SU-DHL-6 (cell line): ENCODE results near the gene TSPAN4.

Experiments
- H2AFZ ChIP-seq: fragments of 200-600 bp; sonication (generic); 2 replicates; pipeline ENCODE4 v1.6.1; 2014; ENCODE audit warnings: low read depth, mild to moderate bottlenecking, moderate library complexity, mixed read lengths, antibody characterized with exemption, low read length; ENCODE audit not compliant: severe bottlenecking
- H3F3A ChIP-seq: fragments of 200-600 bp; shearing (Covaris generic); 2 replicates; pipeline ENCODE4 v1.6.0; 2016; ENCODE audit warnings: antibody characterized with exemption, mild to moderate bottlenecking; ENCODE audit not compliant: insufficient read depth
- H3K27ac ChIP-seq: fragments of 200-600 bp; sonication (generic); 2 replicates; pipeline ENCODE4 v1.5.1; 2016; ENCODE audit warnings: low read depth, mild to moderate bottlenecking, low read length, moderate library complexity, mixed read lengths
- H3K27me3 ChIP-seq: fragments of 200-600 bp; sonication (generic), shearing (Covaris generic); 2 replicates; pipeline ENCODE4 v1.6.0; 2014; ENCODE audit warnings: mild to moderate bottlenecking, low read length
- H3K36me3 ChIP-seq: fragments of 200-600 bp; sonication (generic); 2 replicates; pipeline ENCODE4 v1.6.1; 2014; ENCODE audit warnings: mild to moderate bottlenecking, low read length, mixed read lengths
- H3K4me2 ChIP-seq: fragments of 300-600, 200-600 bp; shearing (Covaris generic), sonication (generic); 2 replicates; pipeline ENCODE4 v1.6.0; 2014; ENCODE audit warnings: low read length, low read depth, mild to moderate bottlenecking; ENCODE audit not compliant: poor library complexity, severe bottlenecking
- H3K4me3 ChIP-seq: fragments of 200-600 bp; sonication (generic); 2 replicates; pipeline ENCODE4 v1.5.1; 2014; ENCODE audit warnings: antibody characterized with exemption, low read length, mild to moderate bottlenecking, mixed read lengths; ENCODE audit not compliant: insufficient read depth, poor library complexity, severe bottlenecking
- H3K79me2 ChIP-seq: fragments of 200-600 bp; sonication (generic); 2 replicates; pipeline ENCODE4 v1.6.1; 2014; ENCODE audit warnings: mild to moderate bottlenecking, low read length, moderate library complexity; ENCODE audit not compliant: insufficient read depth
- H3K9ac ChIP-seq: fragments of 200-600 bp; sonication (generic); 2 replicates; pipeline ENCODE4 v1.7.0; 2014; ENCODE audit warnings: mild to moderate bottlenecking, low read length
- H3K9me2 ChIP-seq: fragments of 200-600 bp; sonication (generic); replicated peaks from 2 replicates; pipeline ENCODE4 v1.6.1; 2014; ENCODE audit warnings: low read length; ENCODE audit not compliant: insufficient read depth
- H3K9me3 ChIP-seq: fragments of 200-600 bp; sonication (generic); 2 replicates; pipeline ENCODE4 v1.6.1; 2014; ENCODE audit warnings: low read length, mixed read lengths; ENCODE audit not compliant: insufficient read depth
- H4K20me1 ChIP-seq: fragments of 200-600 bp; sonication (generic); 2 replicates; pipeline ENCODE4 v1.6.1; 2014; ENCODE audit warnings: low read depth, mild to moderate bottlenecking, antibody characterized with exemption, low read length, moderate library complexity, mixed read lengths
- EZH2phosphoT487 ChIP-seq: fragments of 200-600 bp; sonication (generic), shearing (Covaris generic); conservative IDR thresholded peaks from 2 replicates; pipeline ENCODE4 v1.6.1; 2018; ENCODE audit warnings: mild to moderate bottlenecking, antibody characterized with exemption, low read length, moderate library complexity, mixed read lengths
- TF ChIP-seq, protein P1 (sequence below): fragments of 200-600 bp; sonication (generic); IDR thresholded peaks from one replicate; pipeline ENCODE4 v1.5.1; 2017; ENCODE audit warnings: antibody characterized with exemption, mild to moderate bottlenecking, low read length, moderate library complexity; ENCODE audit not compliant: insufficient read depth, poor library complexity, severe bottlenecking

Gene TSPAN4

DNA sequence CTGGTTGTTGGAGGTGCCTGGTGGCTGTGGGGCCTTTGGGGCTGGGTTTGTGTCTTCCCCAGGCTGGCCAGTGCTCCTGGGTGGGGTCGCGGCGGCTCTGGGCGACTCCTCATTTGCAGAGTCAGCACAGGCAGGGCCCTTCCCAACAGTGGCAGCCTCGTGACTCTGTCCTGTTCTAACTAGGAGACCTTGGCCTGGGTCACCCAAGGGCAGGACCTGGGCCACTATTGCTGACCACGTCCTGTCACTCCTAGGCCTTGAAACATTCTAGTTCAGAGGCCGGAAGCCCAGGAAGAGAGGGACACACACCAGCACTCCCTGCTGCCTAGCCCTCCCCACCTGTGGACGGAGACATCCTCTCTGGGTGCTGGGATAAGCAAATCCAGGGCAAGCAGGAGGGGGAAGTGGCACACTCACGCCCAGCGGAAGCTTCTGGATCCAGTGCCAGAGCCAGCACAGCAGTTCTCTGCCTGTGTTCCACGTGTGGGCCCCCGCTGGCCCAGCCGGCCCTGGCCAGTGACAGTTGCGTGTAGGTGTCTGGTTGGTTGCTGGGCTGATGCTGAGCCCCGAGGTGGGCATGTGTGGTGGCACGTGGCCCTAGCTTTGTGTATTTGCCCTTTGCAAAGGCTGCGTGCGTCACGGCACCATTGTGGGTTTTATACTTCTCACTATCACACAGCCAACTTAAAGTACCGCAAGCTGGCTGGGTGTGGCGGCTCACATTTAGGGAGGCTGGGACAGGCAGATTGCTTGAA is 72.3 kb downstream of the TSPAN4 start:
- Histone ChIP-seq H4K20me1 (no peaks in the 10 kb centered on the region), H3K4me2 (no peak overlapping the region), H3K27ac (no peak overlapping the region), H3K9me2 (no peaks in the 10 kb centered on the region), H3K36me3 (no peaks in the 10 kb centered on the region), H3K4me3 (no peak overlapping the region), H3K79me2 (peaks cover 6% of the 10 kb centered on the region), H3F3A (no peaks in the 10 kb centered on the region), H2AFZ (no peak overlapping the region), H3K9ac (no peak overlapping the region), H3K27me3 (no peaks in the 10 kb centered on the region), H3K9me3 (no peaks in the 10 kb centered on the region)
- TF ChIP-seq EZH2phosphoT487: no peak
- TF ChIP-seq, protein P1, sequence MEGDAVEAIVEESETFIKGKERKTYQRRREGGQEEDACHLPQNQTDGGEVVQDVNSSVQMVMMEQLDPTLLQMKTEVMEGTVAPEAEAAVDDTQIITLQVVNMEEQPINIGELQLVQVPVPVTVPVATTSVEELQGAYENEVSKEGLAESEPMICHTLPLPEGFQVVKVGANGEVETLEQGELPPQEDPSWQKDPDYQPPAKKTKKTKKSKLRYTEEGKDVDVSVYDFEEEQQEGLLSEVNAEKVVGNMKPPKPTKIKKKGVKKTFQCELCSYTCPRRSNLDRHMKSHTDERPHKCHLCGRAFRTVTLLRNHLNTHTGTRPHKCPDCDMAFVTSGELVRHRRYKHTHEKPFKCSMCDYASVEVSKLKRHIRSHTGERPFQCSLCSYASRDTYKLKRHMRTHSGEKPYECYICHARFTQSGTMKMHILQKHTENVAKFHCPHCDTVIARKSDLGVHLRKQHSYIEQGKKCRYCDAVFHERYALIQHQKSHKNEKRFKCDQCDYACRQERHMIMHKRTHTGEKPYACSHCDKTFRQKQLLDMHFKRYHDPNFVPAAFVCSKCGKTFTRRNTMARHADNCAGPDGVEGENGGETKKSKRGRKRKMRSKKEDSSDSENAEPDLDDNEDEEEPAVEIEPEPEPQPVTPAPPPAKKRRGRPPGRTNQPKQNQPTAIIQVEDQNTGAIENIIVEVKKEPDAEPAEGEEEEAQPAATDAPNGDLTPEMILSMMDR: no peak
